Subcutaneous abdominal adipose tissue (tissue), 5 donors: Measurements from ENCODE around the gene IDI2.

Experiments
- H3K27ac ChIP-seq: one replicate; pipeline ENCODE4 v1.7.0; 2013; ENCODE audit warnings: low read depth, mild to moderate bottlenecking, inconsistent platforms, low read length, moderate library complexity
- H3K27me3 ChIP-seq, 5 donors: one replicate each; pipeline ENCODE4 v1.7.0; 2013; ENCODE audit warnings: low read length in 5 of 5, inconsistent platforms in 1 of 5; ENCODE audit not compliant: control insufficient read depth in 5 of 5, insufficient read depth in 4 of 5
- H3K36me3 ChIP-seq, 5 donors: one replicate each; pipeline ENCODE4 v1.7.0; 2013; ENCODE audit warnings: low read length in 5 of 5; ENCODE audit not compliant: control insufficient read depth in 5 of 5, insufficient read depth in 5 of 5
- H3K4me1 ChIP-seq, 5 donors: one replicate each; pipeline ENCODE4 v1.7.0; 2013; ENCODE audit warnings: low read length in 5 of 5, mild to moderate bottlenecking in 3 of 5, moderate library complexity in 1 of 5; ENCODE audit not compliant: control insufficient read depth in 5 of 5, insufficient read depth in 5 of 5
- H3K4me3 ChIP-seq, 5 donors: one replicate each; pipeline ENCODE4 v1.7.0; 2013; ENCODE audit warnings: low read length in 5 of 5, low read depth in 1 of 5
- H3K9ac ChIP-seq, 5 donors: one replicate each; pipeline ENCODE4 v1.7.0; 2013; ENCODE audit warnings: low read length in 5 of 5, mild to moderate bottlenecking in 4 of 5, moderate library complexity in 3 of 5
- H3K9me3 ChIP-seq, 5 donors: one replicate each; pipeline ENCODE4 v1.7.0; 2013; ENCODE audit warnings: low read length in 5 of 5; ENCODE audit not compliant: control insufficient read depth in 5 of 5
- donor health status: healthy.
- donor health status: healthy.
- donor health status: healthy.
- donor health status: healthy.
- donor health status: healthy.

IDI2 gene

DNA sequence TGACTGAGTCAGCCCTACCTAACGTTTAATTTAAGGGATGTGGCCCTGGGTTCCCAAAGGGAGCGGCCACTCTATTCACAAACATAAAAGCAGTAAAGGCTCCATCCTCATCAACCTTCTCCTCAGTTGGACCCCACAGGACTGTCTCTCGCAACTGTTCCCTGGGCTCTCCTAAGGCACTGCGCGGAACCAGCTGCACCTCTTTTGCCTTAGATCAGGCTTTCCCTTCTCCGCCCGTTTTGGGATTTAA is 38.1 kb downstream of the IDI2 start:
- H3K9me3 ChIP-seq, result no peaks in the 10 kb centered on the region
- H3K9ac ChIP-seq, result peak overlapping the region; percentile 73 to 98 (median 96)
- peaks cover 4 to 41% (median 32%) of the 10 kb centered on the region in 5 donors for H3K4me1 ChIP-seq
- peaks cover 0 to 4% (median 2%) of the 10 kb centered on the region in 5 donors for H3K36me3 ChIP-seq
- H3K4me3 ChIP-seq, result peak overlapping the region; percentile 86 to 93 (median 92)
- no peaks in the 10 kb centered on the region for H3K27me3 ChIP-seq
- H3K27ac ChIP-seq, result peak overlapping the region; percentile 95

DNA sequence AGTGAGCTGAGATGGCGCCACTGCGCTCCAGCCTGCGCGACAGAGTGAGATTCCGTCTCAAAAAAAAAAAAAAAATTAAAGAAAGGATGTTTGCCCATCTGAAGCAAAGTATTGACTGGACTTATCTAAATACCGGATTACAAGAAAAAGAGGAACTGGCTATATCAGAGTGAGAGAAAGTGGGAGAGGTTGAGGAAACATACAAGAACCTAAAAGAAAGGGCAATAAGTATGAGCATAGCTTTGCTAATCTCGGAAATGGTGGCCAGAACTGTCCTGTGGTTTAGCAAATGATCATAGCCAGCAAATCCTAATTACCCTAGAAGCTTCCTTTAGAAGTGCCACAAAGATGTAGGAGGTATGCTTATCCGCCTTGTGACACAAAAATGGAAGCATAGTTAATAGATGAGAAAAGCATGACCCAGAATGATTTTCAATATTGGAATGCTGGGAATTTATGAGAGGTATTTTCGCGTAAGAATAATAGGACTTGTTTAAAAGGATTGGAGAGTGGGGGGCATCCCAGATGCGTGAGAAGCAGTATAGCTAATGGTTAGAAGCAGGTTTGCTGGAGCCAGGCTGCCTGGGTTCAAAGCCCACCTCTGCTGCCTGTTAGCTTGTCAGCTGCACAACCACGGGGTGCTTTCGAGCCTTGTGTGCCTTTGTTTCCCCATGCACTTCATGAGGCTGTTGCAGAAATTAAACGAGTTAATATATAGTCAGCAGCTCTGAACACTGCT is 38.6 kb downstream of the IDI2 start:
- peak overlapping the region; percentile 95 for H3K27ac ChIP-seq
- peaks cover 0 to 4% (median 2%) of the 10 kb centered on the region in 5 donors for H3K36me3 ChIP-seq
- no peaks in the 10 kb centered on the region for H3K9me3 ChIP-seq
- H3K4me3 ChIP-seq, result peak overlapping the region; percentile 86 to 93 (median 92)
- H3K27me3 ChIP-seq, result no peaks in the 10 kb centered on the region
- H3K9ac ChIP-seq, result peak overlapping the region; percentile 73 to 98 (median 96)
- peaks cover 4 to 43% (median 30%) of the 10 kb centered on the region in 5 donors for H3K4me1 ChIP-seq

DNA sequence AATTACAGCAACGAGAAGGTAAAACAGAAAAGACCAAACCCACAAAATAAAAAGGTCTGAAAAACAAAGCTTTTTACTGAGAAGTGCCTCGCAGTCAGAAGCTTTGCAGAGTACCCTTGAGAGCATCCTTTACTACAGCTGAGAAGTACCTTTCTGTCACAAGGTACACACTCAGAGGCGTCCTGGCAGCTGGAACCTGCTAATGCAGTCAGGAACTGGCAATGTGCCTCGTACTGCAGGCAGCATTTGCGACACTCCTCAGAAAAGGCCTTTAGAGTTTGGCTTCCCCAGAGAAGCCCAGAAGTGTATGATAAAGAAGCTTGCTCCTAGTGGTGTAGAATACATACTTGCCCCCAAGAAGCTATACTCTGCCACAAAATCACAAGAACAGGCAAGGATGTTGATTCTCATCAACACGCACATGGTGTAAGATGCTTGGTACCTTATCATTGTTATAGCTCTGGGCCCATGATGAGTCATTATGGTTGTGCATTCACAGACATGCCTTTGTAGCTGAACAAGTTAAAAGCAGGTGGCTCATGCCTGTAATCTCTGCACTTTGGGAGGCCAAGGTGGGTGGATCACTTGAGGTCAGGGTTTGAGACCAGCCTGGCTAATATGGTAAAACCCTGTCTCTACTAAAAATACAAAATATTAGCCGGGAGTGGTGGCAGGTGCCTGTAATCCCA is 39.4 kb downstream of the IDI2 start:
- H3K4me1 ChIP-seq, result peaks cover 4 to 47% (median 30%) of the 10 kb centered on the region in 5 donors
- peaks cover 0 to 4% (median 2%) of the 10 kb centered on the region in 5 donors for H3K36me3 ChIP-seq
- no peak overlapping the region for H3K4me3 ChIP-seq
- H3K27ac ChIP-seq, result peak overlapping the region; percentile 95
- no peak overlapping the region for H3K9ac ChIP-seq
- H3K9me3 ChIP-seq, result no peaks in the 10 kb centered on the region
- H3K27me3 ChIP-seq, result no peaks in the 10 kb centered on the region

DNA sequence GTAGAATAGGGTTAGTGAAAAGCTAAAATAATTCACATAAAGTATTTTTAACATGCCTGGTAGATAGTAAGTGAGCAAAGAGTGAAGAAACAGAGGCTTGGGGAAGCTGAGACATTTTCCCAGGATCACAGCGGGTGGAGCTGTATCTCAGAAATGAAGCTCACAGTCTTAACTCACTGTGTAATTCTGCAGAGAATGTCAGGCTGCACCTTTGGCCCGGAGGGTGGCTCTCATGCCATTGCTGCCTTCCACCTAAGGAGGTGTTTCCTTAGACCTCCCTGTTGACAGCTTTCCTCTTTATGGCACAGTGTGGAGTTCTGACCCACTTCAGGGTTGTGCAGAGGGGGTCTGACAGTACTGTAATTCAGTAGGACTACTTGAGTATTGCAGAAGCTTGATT is 40.3 kb downstream of the IDI2 start:
- Histone ChIP-seq H3K9me3 (peaks cover 0 to 8% (median 3%) of the 10 kb centered on the region in 5 donors), H3K27me3 (no peaks in the 10 kb centered on the region), H3K4me3 (no peak overlapping the region), H3K9ac (no peak overlapping the region), H3K4me1 (peaks cover 4 to 51% (median 39%) of the 10 kb centered on the region in 5 donors), H3K36me3 (no peaks in the 10 kb centered on the region), H3K27ac (no peak overlapping the region)

DNA sequence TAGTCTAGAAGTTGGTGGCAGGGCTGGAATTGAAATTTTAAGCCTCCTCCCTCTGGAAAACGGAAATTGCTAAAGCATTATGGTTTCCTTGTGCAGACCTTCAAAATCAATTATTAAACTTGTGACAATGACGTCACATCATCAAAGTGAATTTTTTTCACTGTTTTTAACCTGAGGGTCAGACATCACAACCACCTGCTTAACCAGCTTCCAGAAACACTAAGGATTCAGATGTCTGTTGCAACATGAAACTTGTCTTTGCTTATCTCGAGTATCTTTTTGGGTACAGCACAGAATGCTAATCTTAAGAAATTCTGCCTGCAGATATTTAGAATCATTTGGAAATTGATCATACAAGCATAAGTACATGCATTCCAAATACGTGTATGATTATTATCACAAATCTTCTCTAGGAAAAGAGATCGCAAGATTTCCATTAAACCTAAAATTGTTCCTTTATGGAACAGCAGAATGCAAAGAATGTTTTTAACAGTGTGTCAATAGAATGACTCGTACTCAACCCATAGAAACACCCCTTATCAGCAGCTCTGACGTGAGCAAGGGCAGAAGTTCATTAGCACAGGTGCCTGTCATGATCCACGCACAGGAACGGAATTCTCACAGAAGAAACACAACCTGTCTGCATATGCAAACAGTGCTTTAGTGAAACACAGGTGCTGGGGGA is 41.5 kb downstream of the IDI2 start:
- peaks cover 0 to 20% (median 11%) of the 10 kb centered on the region in 5 donors for H3K9me3 ChIP-seq
- H3K27me3 ChIP-seq, result no peaks in the 10 kb centered on the region
- no peaks in the 10 kb centered on the region for H3K36me3 ChIP-seq
- H3K4me3 ChIP-seq, result no peak overlapping the region
- no peak overlapping the region for H3K27ac ChIP-seq
- H3K4me1 ChIP-seq, result peaks cover 4 to 43% (median 34%) of the 10 kb centered on the region in 5 donors
- no peak overlapping the region for H3K9ac ChIP-seq

DNA sequence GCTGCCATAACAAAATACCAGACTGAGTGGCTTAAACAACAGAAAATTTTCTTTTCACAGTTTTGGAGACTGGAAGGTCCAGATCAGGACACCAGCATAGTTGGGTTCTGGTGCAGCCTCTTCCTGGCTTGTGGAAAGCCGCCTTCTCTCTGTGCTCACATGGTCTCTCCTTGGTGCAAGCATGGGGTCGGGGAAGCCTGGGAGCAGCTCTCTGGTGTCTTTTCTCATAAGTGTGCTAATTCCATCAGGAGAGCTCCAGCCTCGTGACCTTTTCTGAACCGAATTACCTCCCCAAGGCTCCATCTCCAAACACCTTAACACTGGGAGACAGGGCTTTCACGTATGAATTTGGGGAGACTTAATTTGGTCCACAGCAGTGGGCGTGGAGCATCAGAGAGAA is 42.3 kb downstream of the IDI2 start:
- Histone ChIP-seq H3K36me3 (no peaks in the 10 kb centered on the region), H3K27me3 (no peaks in the 10 kb centered on the region), H3K9ac (no peak overlapping the region), H3K4me1 (peaks cover 4 to 38% (median 27%) of the 10 kb centered on the region in 5 donors), H3K9me3 (peaks cover 0 to 27% (median 17%) of the 10 kb centered on the region in 5 donors), H3K27ac (no peak overlapping the region), H3K4me3 (no peak overlapping the region)

DNA sequence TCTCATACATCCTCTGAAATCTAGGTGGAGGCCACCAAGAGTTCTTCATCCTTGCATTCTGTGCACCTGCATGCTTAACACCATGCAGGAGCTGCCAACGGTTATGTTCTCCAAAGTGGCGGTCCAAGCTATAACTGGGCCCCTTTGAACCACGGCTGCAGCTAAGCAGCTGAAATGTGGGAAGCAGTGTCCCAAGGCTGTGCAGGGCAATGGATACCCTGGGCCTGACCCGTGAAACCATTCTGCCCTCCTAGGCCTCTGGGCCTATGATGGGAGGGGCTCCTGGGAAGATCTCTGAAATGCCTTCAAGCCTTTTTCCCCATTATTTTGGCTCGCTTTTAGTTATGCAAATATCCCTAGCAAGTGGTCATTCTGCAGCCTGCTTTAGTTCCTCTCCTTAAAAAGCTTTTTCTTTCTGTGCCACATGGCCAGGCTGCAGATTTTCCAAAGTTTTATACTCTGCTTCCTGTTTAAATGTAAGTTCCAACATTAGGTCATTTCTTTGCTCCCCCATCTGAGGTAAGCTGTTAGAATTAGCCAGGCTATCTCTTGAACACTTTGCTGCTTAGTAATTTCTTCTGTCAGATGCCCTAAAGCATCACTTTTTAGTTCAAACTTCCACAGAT is 45.1 kb downstream of the IDI2 start:
- Histone ChIP-seq H3K36me3 (no peaks in the 10 kb centered on the region), H3K27me3 (no peaks in the 10 kb centered on the region), H3K27ac (no peak overlapping the region), H3K9me3 (peaks cover 0 to 33% (median 17%) of the 10 kb centered on the region in 5 donors), H3K4me3 (peak overlapping the region in 1 of 5 donors; percentile 29), H3K4me1 (peaks cover 0 to 24% (median 12%) of the 10 kb centered on the region in 5 donors), H3K9ac (no peak overlapping the region)

DNA sequence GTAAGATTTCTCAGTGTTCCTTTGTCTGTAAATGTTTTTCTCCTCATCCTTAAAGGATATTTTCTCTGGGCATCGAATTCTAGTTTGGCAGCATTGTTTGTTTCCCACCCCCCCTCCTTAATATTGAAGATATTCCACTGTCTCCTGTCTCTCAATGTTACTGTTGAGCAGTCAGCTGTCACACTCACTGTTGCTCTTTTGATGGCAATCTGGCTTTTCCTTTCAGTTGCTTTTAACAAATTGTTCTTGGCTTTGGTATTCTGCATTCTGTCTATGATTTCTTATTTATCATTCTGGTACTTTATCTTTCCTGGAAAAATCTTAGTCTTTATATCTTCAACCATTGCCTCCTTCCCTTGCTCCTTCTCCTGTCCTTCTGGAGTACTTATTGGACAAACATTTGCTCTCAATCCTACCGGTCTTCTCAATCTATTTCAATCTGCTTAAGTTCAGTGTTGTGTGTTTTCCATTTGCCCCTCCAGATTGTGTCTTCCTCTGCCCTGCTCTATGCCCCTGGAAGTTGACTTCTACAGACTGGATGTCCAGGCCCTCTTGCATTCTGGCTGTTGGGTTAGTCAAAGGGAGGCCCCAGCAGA is 46.7 kb downstream of the IDI2 start:
- no peak overlapping the region for H3K27ac ChIP-seq
- no peak overlapping the region for H3K9ac ChIP-seq
- peaks cover 0 to 33% (median 17%) of the 10 kb centered on the region in 5 donors for H3K9me3 ChIP-seq
- no peak overlapping the region for H3K4me3 ChIP-seq
- no peaks in the 10 kb centered on the region for H3K36me3 ChIP-seq
- H3K4me1 ChIP-seq, result peaks cover 0 to 24% (median 12%) of the 10 kb centered on the region in 5 donors
- H3K27me3 ChIP-seq, result no peaks in the 10 kb centered on the region

DNA sequence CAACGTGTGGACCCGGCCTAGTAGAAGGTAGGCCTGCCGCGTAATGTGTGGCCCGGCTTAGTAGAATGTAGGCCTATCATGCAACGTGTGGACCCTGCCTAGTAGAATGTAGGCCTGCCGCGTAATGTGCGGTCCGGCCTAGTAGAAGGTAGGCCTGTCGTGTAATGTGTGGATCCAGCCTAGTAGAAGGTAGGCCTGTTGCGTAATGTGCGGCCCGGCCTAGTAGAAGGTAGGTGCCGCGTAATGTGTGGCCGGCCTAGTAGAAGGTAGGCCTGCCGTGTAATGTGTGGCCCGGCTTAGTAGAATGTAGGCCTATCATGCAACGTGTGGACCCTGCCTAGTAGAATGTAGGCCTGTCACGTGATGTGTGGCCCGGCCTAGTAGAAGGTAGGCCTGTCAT is 49.3 kb downstream of the IDI2 start:
- Histone ChIP-seq H3K27me3 (no peaks in the 10 kb centered on the region), H3K4me1 (peaks cover 0 to 20% (median 18%) of the 10 kb centered on the region in 5 donors), H3K9ac (no peak overlapping the region), H3K4me3 (no peak overlapping the region), H3K27ac (no peak overlapping the region), H3K9me3 (peaks cover 0 to 33% (median 17%) of the 10 kb centered on the region in 5 donors), H3K36me3 (no peaks in the 10 kb centered on the region)
